ENCODE measurements around the gene TNNT1. TPM values are rescaled to one million over a fixed set of nuclear protein-coding genes. Genes with fewer than 3 reads are reported as not detected.
"Not testable (repeated sequence)": the region's sequence is repeated elsewhere in the genome, so short reads cannot be mapped to it uniquely, and the experiment has no call there.

The TNNT1 gene
- total RNA-seq, 4 donors from 2014 or later: 0.90 to 1.5 TPM; not detected in 2

DNA sequence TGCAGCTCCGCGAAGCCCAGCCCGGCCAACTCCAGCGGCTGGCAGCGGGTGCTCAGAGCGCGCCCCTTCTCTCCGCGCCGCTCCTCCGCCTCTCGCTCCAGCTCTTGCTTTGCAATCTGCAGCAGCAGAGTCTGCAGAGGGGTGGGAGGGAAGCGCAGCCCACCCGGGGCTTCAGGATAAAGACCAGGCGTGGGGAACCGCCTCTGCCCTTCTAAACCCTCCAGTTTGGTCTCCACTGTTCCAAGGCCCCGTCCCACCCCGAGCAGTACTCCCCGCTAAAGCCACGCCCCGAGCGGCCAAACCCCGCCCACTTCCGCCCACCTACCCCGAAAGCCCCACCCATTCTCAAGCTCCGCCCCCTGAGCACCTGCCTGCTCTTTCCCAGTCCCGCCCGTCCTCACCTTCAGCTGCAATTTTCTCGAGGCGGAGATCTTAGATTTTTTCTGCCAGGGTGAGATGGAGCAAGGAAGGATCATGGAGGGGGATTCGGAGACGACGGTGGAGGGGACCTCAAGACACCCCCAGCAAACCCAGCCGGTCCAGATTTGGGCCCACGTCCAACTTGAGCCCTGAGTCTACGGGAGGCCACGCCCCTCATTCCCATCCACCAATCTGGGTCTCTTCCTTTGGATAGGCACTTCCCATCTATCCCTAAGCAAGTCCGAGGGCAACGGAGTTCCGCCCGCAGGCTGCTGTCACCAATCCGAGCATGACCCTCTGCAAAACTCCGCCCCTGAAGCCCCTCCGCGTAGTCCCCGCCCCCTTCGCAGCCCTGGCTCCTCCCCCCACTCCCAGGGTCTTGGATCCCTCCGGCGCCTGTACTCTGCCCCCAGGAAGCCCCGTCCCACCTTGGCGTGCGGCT lies 7.4 kb upstream of the TNNT1 start:
- Histone ChIP-seq H3K9me3 (peaks cover 0 to 9% (median 0%) of the 10 kb centered on the region in 4 donors), H3K4me1 (peaks cover 0 to 33% (median 0%) of the 10 kb centered on the region in 4 donors), H3K36me3 (no peaks in the 10 kb centered on the region), H3K27ac (no peak overlapping the region), H3K27me3 (peaks cover 0 to 88% of the 10 kb centered on the region in 2 donors), H3K4me3 (no peak overlapping the region)
- 3 to 7% methylated on average over 40 to 46 of the region's 52 CpGs for WGBS, 2 donors
- DNase-seq (ENCODE audit: low spot score in 2 of 2): no peak
- TF ChIP-seq EP300 (IDR thresholded peaks at IDR 0.05) (no peak), POLR2A (IDR thresholded peaks at IDR 0.05) (no peak)
- TF ChIP-seq, protein P1, sequence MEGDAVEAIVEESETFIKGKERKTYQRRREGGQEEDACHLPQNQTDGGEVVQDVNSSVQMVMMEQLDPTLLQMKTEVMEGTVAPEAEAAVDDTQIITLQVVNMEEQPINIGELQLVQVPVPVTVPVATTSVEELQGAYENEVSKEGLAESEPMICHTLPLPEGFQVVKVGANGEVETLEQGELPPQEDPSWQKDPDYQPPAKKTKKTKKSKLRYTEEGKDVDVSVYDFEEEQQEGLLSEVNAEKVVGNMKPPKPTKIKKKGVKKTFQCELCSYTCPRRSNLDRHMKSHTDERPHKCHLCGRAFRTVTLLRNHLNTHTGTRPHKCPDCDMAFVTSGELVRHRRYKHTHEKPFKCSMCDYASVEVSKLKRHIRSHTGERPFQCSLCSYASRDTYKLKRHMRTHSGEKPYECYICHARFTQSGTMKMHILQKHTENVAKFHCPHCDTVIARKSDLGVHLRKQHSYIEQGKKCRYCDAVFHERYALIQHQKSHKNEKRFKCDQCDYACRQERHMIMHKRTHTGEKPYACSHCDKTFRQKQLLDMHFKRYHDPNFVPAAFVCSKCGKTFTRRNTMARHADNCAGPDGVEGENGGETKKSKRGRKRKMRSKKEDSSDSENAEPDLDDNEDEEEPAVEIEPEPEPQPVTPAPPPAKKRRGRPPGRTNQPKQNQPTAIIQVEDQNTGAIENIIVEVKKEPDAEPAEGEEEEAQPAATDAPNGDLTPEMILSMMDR (IDR thresholded peaks at IDR 0.05): no peak

GRCh38 chr19:55155784-55156183 lies 6.8 kb upstream of the TNNT1 start:
- H3K4me3 ChIP-seq; H3K36me3 ChIP-seq; H3K9me3 ChIP-seq; H3K27ac ChIP-seq; DNase-seq (ENCODE audit: low spot score in 2 of 2): not testable (repeated sequence)
- H3K4me1 ChIP-seq: peaks cover 0 to 29% (median 0%) of the 10 kb centered on the region in 4 donors
- WGBS, 2 donors: 0 to 10% methylated on average over 4 to 5 of the region's 5 CpGs
- peaks cover 0 to 84% of the 10 kb centered on the region in 2 donors for H3K27me3 ChIP-seq

DNA sequence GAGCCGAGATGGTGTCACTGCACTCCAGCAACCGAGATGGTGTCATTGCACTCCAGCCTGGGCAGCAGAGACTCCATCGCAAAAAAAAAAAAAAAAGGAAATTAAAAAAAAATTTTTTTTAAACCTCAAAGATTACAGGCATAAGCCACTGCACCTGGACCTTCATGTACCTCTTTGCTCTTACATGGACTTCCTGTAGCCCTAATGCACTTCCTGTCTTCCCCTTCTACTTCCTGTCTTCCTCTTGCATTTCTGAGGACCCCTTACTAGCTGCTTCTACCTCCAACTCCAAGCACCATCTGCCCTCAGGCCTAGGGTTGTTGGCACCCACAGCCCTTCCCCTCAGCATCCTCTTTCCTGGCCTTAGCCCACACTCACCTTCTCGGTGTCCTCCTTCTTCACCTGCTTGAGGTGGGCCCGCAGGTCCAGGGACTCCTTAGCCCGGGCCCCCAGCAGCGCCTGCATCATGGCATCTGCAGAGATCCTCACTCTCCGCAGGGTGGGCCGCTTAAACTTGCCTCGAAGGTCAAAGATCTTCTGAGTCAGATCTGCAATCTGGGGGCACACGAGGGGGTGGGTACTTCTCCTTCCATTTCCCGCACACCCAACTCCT lies 4.8 kb upstream of the TNNT1 start:
- Histone ChIP-seq H3K36me3 (no peaks in the 10 kb centered on the region), H3K4me3 (no peak overlapping the region), H3K27me3 (peaks cover 0 to 84% of the 10 kb centered on the region in 2 donors), H3K27ac (no peak overlapping the region), H3K9me3 (peaks cover 0 to 9% (median 0%) of the 10 kb centered on the region in 4 donors), H3K4me1 (peaks cover 0 to 15% (median 0%) of the 10 kb centered on the region in 4 donors)
- 85 to 87% methylated on average over 12 of the region's 12 CpGs for WGBS, 2 donors
- DNase-seq (ENCODE audit: low spot score in 2 of 2): no peak
- TF ChIP-seq POLR2A (IDR thresholded peaks at IDR 0.05): no peak
- TF ChIP-seq EP300 (IDR thresholded peaks at IDR 0.05): no peak
- TF ChIP-seq, protein P1 (IDR thresholded peaks at IDR 0.05): no peak

- H3K36me3 ChIP-seq: no peaks in the 10 kb centered on the region
- no peak overlapping the region for H3K27ac ChIP-seq
- H3K4me1 ChIP-seq: peaks cover 0 to 13% (median 0%) of the 10 kb centered on the region in 4 donors
- H3K27me3 ChIP-seq: peaks cover 0 to 84% of the 10 kb centered on the region in 2 donors
- peaks cover 0 to 9% (median 0%) of the 10 kb centered on the region in 4 donors for H3K9me3 ChIP-seq
- TF ChIP-seq POLR2A (IDR thresholded peaks at IDR 0.05) (no peak), EP300 (IDR thresholded peaks at IDR 0.05) (no peak)
- TF ChIP-seq, protein P1 (IDR thresholded peaks at IDR 0.05): no peak
- DNase-seq (ENCODE audit: low spot score in 2 of 2): no peak
- H3K4me3 ChIP-seq: no peak overlapping the region
Observed at GRCh38 chr19:55152017-55152416, 3.0 kb upstream of the TNNT1 start.

DNA sequence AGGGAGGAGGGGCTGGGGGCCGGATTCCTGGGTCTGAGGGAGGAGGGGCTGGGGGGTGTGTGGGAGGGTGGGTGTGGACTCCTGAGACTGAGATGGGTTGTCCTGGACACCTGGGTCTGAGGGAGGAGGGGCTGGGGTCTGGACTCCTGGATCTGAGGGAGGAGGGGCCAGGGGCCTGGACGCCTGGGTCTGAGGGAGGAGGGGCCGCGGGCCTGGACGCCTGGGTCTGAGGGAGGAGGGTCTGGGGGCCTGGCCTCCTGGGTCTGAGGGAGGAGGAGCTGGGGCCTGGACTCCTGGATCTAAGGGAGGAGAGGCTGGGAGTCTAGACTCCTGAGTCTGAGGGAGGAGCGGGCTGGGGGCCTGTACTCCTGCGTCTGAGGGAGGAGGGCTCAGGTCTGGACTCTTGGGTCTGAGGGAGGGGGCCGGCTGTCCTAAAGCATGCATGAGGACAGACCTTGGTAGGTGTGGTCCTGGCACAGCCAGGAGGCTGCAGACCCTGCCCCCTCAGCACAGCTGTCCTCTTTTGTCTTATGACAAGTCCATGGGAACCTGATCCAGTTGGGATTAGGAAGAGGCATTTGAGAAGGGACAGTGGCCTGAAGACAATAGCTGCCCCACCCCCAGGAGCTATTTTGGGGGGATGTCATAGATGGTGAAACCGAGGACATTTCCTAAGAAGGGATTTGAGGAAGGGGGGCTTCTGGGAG lies 1.3 kb downstream of the TNNT1 start:
- Histone ChIP-seq H3K4me1 (peaks cover 0 to 15% (median 0%) of the 10 kb centered on the region in 4 donors), H3K36me3 (no peaks in the 10 kb centered on the region), H3K4me3 (no peak overlapping the region), H3K27me3 (peaks cover 0 to 84% of the 10 kb centered on the region in 2 donors), H3K9me3 (peaks cover 0 to 9% (median 0%) of the 10 kb centered on the region in 4 donors), H3K27ac (no peak overlapping the region)
- WGBS, 2 donors: 30 to 35% methylated on average over 6 of the region's 9 CpGs
- TF ChIP-seq, protein P1 (IDR thresholded peaks at IDR 0.05): no peak
- TF ChIP-seq POLR2A (IDR thresholded peaks at IDR 0.05) (no peak), EP300 (IDR thresholded peaks at IDR 0.05) (no peak)
- no peak for DNase-seq (ENCODE audit: low spot score in 2 of 2)

Measured in tibial nerve (tissue), 4 donors.